Lung (tissue), 12 donors: Measurements from ENCODE around the gene KDM1B. TPM values are rescaled to one million over a fixed set of nuclear protein-coding genes. Genes with fewer than 3 reads are reported as not detected.

Experiments
- ATAC-seq: fragments of 200-7000 bp; cut with Tn5 transposase; one replicate; pipeline ENCODE4 v1.9.1; 2020; ENCODE audit warnings: moderate number of reproducible peaks; ENCODE audit not compliant: insufficient read depth, low FRiP score
- DNase-seq, 3 donors: peaks; one replicate each; pipeline ENCODE4 v3.0.0-alpha.2; 2013 to 2017
- H3K27ac ChIP-seq, 2 donors: one replicate each; pipeline ENCODE4 v1.5.1; 2013; ENCODE audit warnings: mild to moderate bottlenecking in 2 of 2, moderate library complexity in 2 of 2, control low read depth in 1 of 2, inconsistent platforms in 1 of 2, low read depth in 1 of 2, low read length in 1 of 2
- H3K27me3 ChIP-seq, 3 donors: one replicate each; pipeline ENCODE4 v1.5.1; 2013; ENCODE audit warnings: low read length in 2 of 3; ENCODE audit not compliant: control insufficient read depth in 3 of 3, insufficient read depth in 3 of 3
- H3K36me3 ChIP-seq, 4 donors: one replicate each; pipeline ENCODE4 v1.5.1; 2013; ENCODE audit warnings: low read length in 4 of 4, mild to moderate bottlenecking in 1 of 4, moderate library complexity in 1 of 4; ENCODE audit not compliant: control insufficient read depth in 4 of 4, insufficient read depth in 4 of 4
- H3K4me1 ChIP-seq, 5 donors: one replicate each; pipeline ENCODE4 v1.5.1; 2013; ENCODE audit warnings: low read length in 5 of 5, mild to moderate bottlenecking in 2 of 5, moderate library complexity in 1 of 5; ENCODE audit not compliant: control insufficient read depth in 5 of 5, insufficient read depth in 5 of 5
- H3K4me3 ChIP-seq: one replicate; pipeline ENCODE4 v1.5.1; 2013; ENCODE audit warnings: mild to moderate bottlenecking, control low read depth, moderate library complexity
- H3K9ac ChIP-seq, 2 donors: one replicate each; pipeline ENCODE4 v1.5.1; 2013; ENCODE audit warnings: low read length in 2 of 2, control low read depth in 1 of 2; ENCODE audit not compliant: insufficient read depth in 1 of 2
- H3K9me3 ChIP-seq, 4 donors: one replicate each; pipeline ENCODE4 v1.5.1; 2013; ENCODE audit warnings: low read length in 3 of 4, mild to moderate bottlenecking in 1 of 4, moderate library complexity in 1 of 4; ENCODE audit not compliant: control insufficient read depth in 4 of 4, insufficient read depth in 3 of 4
- WGBS, 2 donors: extraction: QIAGEN DNeasy Blood & Tissue Kit; methylation state at CpG; one replicate each; pipeline ENCODE4 v1.1.7; 2013; 5-methylcytosine and 5-hydroxymethylcytosine counted together
- polyA plus RNA-seq, 2 donors: library from polyadenylated mRNA; stranded (reverse); fragments of 200-250 nt; gene quantifications; one replicate each; pipeline ENCODE4 v1.2.1, GENCODE V29; 2013
- total RNA-seq, 2 donors: library from RNA; depleted of rRNA in 1 of 2; stranded (reverse); fragments of >200 nt in 1 of 2; gene quantifications; one replicate each; pipeline ENCODE4 v1.2.1, GENCODE V29; 2014 to 2021
- TF ChIP-seq, protein P1 (sequence below): IDR thresholded peaks from 2 replicates; pipeline ENCODE4 v1.5.1; 2012; ENCODE audit warnings: mild to moderate bottlenecking; ENCODE audit errors: control extremely low read depth, extremely low read depth
- donor health status: control.
- donor health status: control.
- donor health status: Bipolar disorder and iron deficiency.
- donor health status: healthy.
- donor health status: DM: yes; HTN: yes; CAD: no.

The KDM1B gene
- total and polyA plus RNA-seq, 4 donors = 4.1 to 26.4 (median 19.6) TPM

DNA sequence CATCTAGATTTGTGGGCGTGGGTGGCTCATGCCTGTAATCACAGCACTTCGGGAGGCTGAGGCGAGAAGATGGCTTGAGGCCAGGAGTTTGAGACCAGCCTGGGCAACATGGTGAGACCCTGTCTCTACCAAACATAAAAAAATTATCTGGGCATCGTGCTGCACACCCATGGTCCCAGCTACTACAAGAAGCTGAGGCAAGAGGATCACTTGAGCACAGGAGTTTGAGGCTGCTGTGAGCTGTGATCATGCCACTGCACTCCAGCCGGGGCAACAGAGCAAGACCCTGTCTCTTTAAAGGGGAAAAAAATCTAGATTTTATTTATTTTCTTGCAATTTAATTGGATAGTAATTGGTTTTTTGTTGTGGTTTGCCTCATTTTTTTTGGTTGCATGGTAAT is 55.5 kb downstream of the KDM1B start:
- DNase-seq = no peak
- H3K9ac ChIP-seq = no peak overlapping the region
- no peak overlapping the region for H3K4me3 ChIP-seq
- no peak overlapping the region for H3K27ac ChIP-seq
- ATAC-seq = no peak
- no peaks in the 10 kb centered on the region for H3K27me3 ChIP-seq
- H3K36me3 ChIP-seq = peaks cover 9 to 24% (median 19%) of the 10 kb centered on the region in 4 donors
- TF ChIP-seq, protein P1, sequence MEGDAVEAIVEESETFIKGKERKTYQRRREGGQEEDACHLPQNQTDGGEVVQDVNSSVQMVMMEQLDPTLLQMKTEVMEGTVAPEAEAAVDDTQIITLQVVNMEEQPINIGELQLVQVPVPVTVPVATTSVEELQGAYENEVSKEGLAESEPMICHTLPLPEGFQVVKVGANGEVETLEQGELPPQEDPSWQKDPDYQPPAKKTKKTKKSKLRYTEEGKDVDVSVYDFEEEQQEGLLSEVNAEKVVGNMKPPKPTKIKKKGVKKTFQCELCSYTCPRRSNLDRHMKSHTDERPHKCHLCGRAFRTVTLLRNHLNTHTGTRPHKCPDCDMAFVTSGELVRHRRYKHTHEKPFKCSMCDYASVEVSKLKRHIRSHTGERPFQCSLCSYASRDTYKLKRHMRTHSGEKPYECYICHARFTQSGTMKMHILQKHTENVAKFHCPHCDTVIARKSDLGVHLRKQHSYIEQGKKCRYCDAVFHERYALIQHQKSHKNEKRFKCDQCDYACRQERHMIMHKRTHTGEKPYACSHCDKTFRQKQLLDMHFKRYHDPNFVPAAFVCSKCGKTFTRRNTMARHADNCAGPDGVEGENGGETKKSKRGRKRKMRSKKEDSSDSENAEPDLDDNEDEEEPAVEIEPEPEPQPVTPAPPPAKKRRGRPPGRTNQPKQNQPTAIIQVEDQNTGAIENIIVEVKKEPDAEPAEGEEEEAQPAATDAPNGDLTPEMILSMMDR = no peak
- no peaks in the 10 kb centered on the region for H3K9me3 ChIP-seq
- WGBS, 2 donors = 88 to 94% methylated on average over 5 of the region's 5 CpGs
- H3K4me1 ChIP-seq = peaks cover 0 to 6% (median 0%) of the 10 kb centered on the region in 5 donors

DNA sequence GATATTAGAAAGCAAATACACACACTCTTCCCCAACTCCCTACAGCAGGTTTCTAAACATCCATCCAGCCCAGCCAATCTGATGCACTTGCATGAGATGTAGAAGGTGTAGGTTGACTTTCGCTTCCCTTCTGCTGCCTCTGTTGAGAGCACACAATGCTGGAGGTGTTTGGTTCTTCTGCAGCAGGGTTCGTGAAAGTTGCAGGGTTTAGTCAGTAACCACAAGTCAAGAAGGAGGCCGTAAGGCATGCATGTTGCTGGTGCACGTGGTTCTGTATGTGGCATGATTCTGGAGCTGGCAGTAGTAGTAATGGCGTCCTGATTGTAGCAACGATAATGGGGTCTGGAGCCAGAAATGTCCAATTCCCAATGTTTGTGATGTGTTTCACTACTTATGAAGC is 56.1 kb downstream of the KDM1B start:
- Histone ChIP-seq H3K4me3 (no peak overlapping the region), H3K27ac (no peak overlapping the region), H3K27me3 (no peaks in the 10 kb centered on the region), H3K9me3 (no peaks in the 10 kb centered on the region), H3K9ac (no peak overlapping the region), H3K36me3 (peaks cover 12 to 24% (median 17%) of the 10 kb centered on the region in 4 donors), H3K4me1 (peaks cover 0 to 6% (median 0%) of the 10 kb centered on the region in 5 donors)
- TF ChIP-seq, protein P1 = no peak
- no peak for DNase-seq
- WGBS, 2 donors = 92 to 95% methylated on average over 6 of the region's 6 CpGs
- no peak for ATAC-seq

DNA sequence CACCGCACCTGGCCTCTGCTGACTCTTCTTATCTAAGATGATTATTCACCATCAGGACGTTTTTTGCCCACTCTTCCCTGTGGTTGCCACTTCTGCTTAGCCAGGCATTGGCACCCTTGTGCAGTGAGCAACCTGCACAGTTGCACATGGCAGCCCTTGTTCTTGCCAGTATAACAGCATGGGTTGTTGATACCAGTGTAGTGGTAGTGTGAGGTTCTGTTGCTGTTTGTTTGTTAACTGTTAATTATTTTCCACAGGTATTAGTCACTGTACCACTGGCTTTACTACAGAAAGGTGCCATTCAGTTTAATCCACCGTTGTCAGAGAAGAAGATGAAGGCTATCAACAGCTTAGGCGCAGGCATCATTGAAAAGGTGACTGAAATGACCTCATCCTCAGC is 57.0 kb downstream of the KDM1B start:
- H3K27ac ChIP-seq = no peak overlapping the region
- peaks cover 16 to 22% (median 21%) of the 10 kb centered on the region in 4 donors for H3K36me3 ChIP-seq
- H3K27me3 ChIP-seq = no peaks in the 10 kb centered on the region
- ATAC-seq = no peak
- TF ChIP-seq, protein P1 = no peak
- peaks cover 0 to 6% (median 0%) of the 10 kb centered on the region in 5 donors for H3K4me1 ChIP-seq
- DNase-seq = no peak
- no peaks in the 10 kb centered on the region for H3K9me3 ChIP-seq
- no peak overlapping the region for H3K9ac ChIP-seq
- WGBS, 2 donors = 84 to 90% methylated on average over 4 of the region's 4 CpGs
- no peak overlapping the region for H3K4me3 ChIP-seq

DNA sequence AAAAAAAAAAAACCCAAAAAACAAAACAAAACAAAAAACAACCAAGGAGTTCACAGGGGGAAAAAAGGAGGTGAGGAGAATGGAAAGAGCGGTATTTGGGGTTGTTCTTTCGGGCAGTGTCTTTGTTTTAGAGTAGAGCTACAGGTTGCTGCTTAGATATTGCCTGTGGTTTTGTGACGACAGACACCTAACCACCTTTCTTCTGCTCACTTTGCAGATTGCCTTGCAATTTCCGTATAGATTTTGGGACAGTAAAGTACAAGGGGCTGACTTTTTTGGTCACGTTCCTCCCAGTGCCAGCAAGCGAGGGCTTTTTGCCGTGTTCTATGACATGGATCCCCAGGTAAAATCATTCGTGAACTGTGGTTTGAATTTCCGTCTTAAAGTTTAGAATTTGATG is 58.2 kb downstream of the KDM1B start:
- Histone ChIP-seq H3K27me3 (no peaks in the 10 kb centered on the region), H3K36me3 (peaks cover 16 to 25% (median 22%) of the 10 kb centered on the region in 4 donors), H3K4me3 (no peak overlapping the region), H3K27ac (no peak overlapping the region), H3K4me1 (peaks cover 0 to 6% (median 0%) of the 10 kb centered on the region in 5 donors), H3K9ac (no peak overlapping the region), H3K9me3 (no peaks in the 10 kb centered on the region)
- DNase-seq = no peak
- TF ChIP-seq, protein P1 = no peak
- ATAC-seq = no peak
- 86 to 94% methylated on average over 9 of the region's 9 CpGs for WGBS, 2 donors
